ENCODE measurements around the gene WSCD1. TPM values are rescaled to one million over a fixed set of nuclear protein-coding genes. Genes with fewer than 3 reads are reported as not detected.

Gene WSCD1
- polyA plus RNA-seq, 1 donor from 2014 or later: 9.5 TPM

- TF ChIP-seq EZH2 (IDR thresholded peaks at IDR 0.05; ENCODE audit: borderline replicate concordance, insufficient read depth, low read length, poor library complexity, severe bottlenecking) (no peak), POLR2AphosphoS5 (IDR thresholded peaks at IDR 0.05) (no peak), TAF1 (IDR thresholded peaks at IDR 0.05; ENCODE audit: low read depth) (no peak), CTCF (IDR thresholded peaks at IDR 0.05; ENCODE audit: poor library complexity, severe bottlenecking) (no peak), EP300 (conservative IDR thresholded peaks at IDR 0.05; ENCODE audit: poor library complexity, severe bottlenecking) (no peak), REST (IDR thresholded peaks at IDR 0.05; ENCODE audit: borderline replicate concordance) (no peak), RAD21 (conservative IDR thresholded peaks at IDR 0.05) (no peak), SMC3 (conservative IDR thresholded peaks at IDR 0.05; ENCODE audit: poor library complexity) (no peak), MXI1 (conservative IDR thresholded peaks at IDR 0.05; ENCODE audit: poor library complexity, severe bottlenecking) (no peak)
- Histone ChIP-seq H3K9me3 (ENCODE audit: low read length) (no peaks in the 10 kb centered on the region), H3K27me3 (ENCODE audit: insufficient read depth, low read depth, low read length) (no peaks in the 10 kb centered on the region), H3K9ac (ENCODE audit: low read length) (no peak overlapping the region), H3K79me2 (replicated peaks; ENCODE audit: insufficient read depth, low read length) (no peaks in the 10 kb centered on the region), H4K20me1 (ENCODE audit: insufficient read depth) (no peaks in the 10 kb centered on the region), H3K9me2 (ENCODE audit: insufficient read depth, low read length) (no peaks in the 10 kb centered on the region), H3K4me3 (ENCODE audit: low read length) (no peak overlapping the region), H3K4me2 (ENCODE audit: low read length) (no peak overlapping the region), H3F3A (ENCODE audit: insufficient read depth, low read length, poor library complexity, severe bottlenecking) (no peaks in the 10 kb centered on the region), H3K27ac (ENCODE audit: low read length) (no peak overlapping the region), H2AFZ (ENCODE audit: low read depth, low read length) (no peak overlapping the region), H3K36me3 (ENCODE audit: insufficient read depth, low read length) (no peaks in the 10 kb centered on the region)
Measured at GRCh38 chr17:6100891-6101500, 30.8 kb downstream of the WSCD1 start.

GRCh38 chr17:6101706-6102105 is 31.5 kb downstream of the WSCD1 start:
- no peaks in the 10 kb centered on the region for H3F3A ChIP-seq (ENCODE audit: insufficient read depth, low read length, poor library complexity, severe bottlenecking)
- no peaks in the 10 kb centered on the region for H3K79me2 ChIP-seq (replicated peaks; ENCODE audit: insufficient read depth, low read length)
- TF ChIP-seq POLR2AphosphoS5 (IDR thresholded peaks at IDR 0.05) (no peak), RAD21 (conservative IDR thresholded peaks at IDR 0.05) (no peak), EZH2 (IDR thresholded peaks at IDR 0.05; ENCODE audit: borderline replicate concordance, insufficient read depth, low read length, poor library complexity, severe bottlenecking) (no peak), REST (IDR thresholded peaks at IDR 0.05; ENCODE audit: borderline replicate concordance) (no peak), EP300 (conservative IDR thresholded peaks at IDR 0.05; ENCODE audit: poor library complexity, severe bottlenecking) (no peak), TAF1 (IDR thresholded peaks at IDR 0.05; ENCODE audit: low read depth) (no peak), MXI1 (conservative IDR thresholded peaks at IDR 0.05; ENCODE audit: poor library complexity, severe bottlenecking) (no peak), CTCF (IDR thresholded peaks at IDR 0.05; ENCODE audit: poor library complexity, severe bottlenecking) (no peak), SMC3 (conservative IDR thresholded peaks at IDR 0.05; ENCODE audit: poor library complexity) (no peak)
- H3K36me3 ChIP-seq (ENCODE audit: insufficient read depth, low read length): no peaks in the 10 kb centered on the region
- H3K27ac ChIP-seq (ENCODE audit: low read length): no peak overlapping the region
- H3K4me3 ChIP-seq (ENCODE audit: low read length): no peak overlapping the region
- H3K9me3 ChIP-seq (ENCODE audit: low read length): no peaks in the 10 kb centered on the region
- H3K9ac ChIP-seq (ENCODE audit: low read length): no peak overlapping the region
- no peaks in the 10 kb centered on the region for H3K27me3 ChIP-seq (ENCODE audit: insufficient read depth, low read depth, low read length)
- no peak overlapping the region for H2AFZ ChIP-seq (ENCODE audit: low read depth, low read length)
- no peak overlapping the region for H3K4me2 ChIP-seq (ENCODE audit: low read length)
- H3K9me2 ChIP-seq (ENCODE audit: insufficient read depth, low read length): no peaks in the 10 kb centered on the region
- no peaks in the 10 kb centered on the region for H4K20me1 ChIP-seq (ENCODE audit: insufficient read depth)

Measured in neural cell (in vitro differentiated cells).